ENCODE measurements around the gene DTX4.

Gene DTX4

DNA sequence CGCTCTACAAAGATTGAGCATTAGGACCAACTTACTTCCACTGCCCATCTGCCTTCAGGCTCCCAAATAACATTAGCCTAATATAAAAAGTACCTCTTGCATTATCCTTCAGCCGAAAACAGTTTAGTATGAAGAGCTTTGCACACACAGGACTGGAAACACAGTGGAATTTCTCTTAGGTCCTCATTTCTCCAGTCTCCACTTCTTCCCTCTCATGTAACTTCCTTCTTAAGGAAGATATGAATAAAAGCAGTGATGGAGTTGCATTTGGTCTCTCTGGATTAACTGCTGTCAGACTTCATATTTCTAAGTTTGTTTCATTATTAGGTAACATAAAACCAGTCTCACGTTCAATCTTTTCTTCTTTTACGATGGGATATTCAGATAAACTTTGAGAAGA, 46.4 kb downstream of the DTX4 start:
- TF ChIP-seq CTCF (IDR thresholded peaks at IDR 0.05; ENCODE audit: low read depth, low read length), result no peak
- H3K27me3 ChIP-seq, result no peaks in the 10 kb centered on the region
- H3K4me1 ChIP-seq, result no peaks in the 10 kb centered on the region
- H3K9me3 ChIP-seq, result no peaks in the 10 kb centered on the region
- DNase-seq, result no peak
- H3K4me3 ChIP-seq (ENCODE audit: low read depth, low read length), result no peak overlapping the region
- no peaks in the 10 kb centered on the region for H3K36me3 ChIP-seq

- no peak overlapping the region for H3K4me3 ChIP-seq (ENCODE audit: low read depth, low read length)
- no peak for DNase-seq
- no peaks in the 10 kb centered on the region for H3K36me3 ChIP-seq
- no peaks in the 10 kb centered on the region for H3K9me3 ChIP-seq
- TF ChIP-seq CTCF (IDR thresholded peaks at IDR 0.05; ENCODE audit: low read depth, low read length), result no peak
- H3K27me3 ChIP-seq, result no peaks in the 10 kb centered on the region
- no peaks in the 10 kb centered on the region for H3K4me1 ChIP-seq
Measured at GRCh38 chr11:59218893-59219292, 47.0 kb downstream of the DTX4 start.

GRCh38 chr11:59219836-59220235, 47.9 kb downstream of the DTX4 start:
- no peaks in the 10 kb centered on the region for H3K36me3 ChIP-seq
- H3K4me1 ChIP-seq, result no peaks in the 10 kb centered on the region
- no peaks in the 10 kb centered on the region for H3K27me3 ChIP-seq
- no peak for DNase-seq
- no peak for TF ChIP-seq CTCF (IDR thresholded peaks at IDR 0.05; ENCODE audit: low read depth, low read length)
- H3K4me3 ChIP-seq (ENCODE audit: low read depth, low read length), result no peak overlapping the region
- H3K9me3 ChIP-seq, result no peaks in the 10 kb centered on the region

GRCh38 chr11:59221441-59221840, 49.5 kb downstream of the DTX4 start:
- H3K4me1 ChIP-seq, result no peaks in the 10 kb centered on the region
- H3K9me3 ChIP-seq, result no peaks in the 10 kb centered on the region
- no peak for TF ChIP-seq CTCF (IDR thresholded peaks at IDR 0.05; ENCODE audit: low read depth, low read length)
- no peaks in the 10 kb centered on the region for H3K36me3 ChIP-seq
- DNase-seq, result no peak
- no peak overlapping the region for H3K4me3 ChIP-seq (ENCODE audit: low read depth, low read length)
- no peaks in the 10 kb centered on the region for H3K27me3 ChIP-seq

GRCh38 chr11:59222464-59223060, 50.6 kb downstream of the DTX4 start:
- no peak for DNase-seq
- Histone ChIP-seq H3K36me3 (no peaks in the 10 kb centered on the region), H3K4me3 (ENCODE audit: low read depth, low read length) (no peak overlapping the region), H3K4me1 (no peaks in the 10 kb centered on the region), H3K27me3 (no peaks in the 10 kb centered on the region), H3K9me3 (no peaks in the 10 kb centered on the region)
- no peak for TF ChIP-seq CTCF (IDR thresholded peaks at IDR 0.05; ENCODE audit: low read depth, low read length)

DNA sequence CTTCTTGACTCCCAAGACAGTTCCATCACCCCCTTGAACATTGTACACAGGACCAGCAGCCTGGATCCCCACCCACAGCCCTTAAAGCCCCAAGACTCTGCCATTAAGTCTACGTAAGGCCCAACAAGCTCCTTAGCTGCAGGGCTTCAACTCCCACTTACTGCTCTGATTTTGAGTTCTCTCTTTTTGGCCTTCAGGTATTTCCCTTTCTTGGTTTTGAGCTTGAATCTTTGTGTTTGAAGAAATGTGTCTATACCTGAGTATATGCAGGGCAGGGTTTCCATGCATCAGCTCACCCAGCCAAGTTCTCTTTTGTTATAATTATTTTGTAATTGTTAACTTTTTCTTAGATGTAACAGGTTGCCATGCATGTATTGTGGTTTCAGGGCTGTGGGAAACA, 51.2 kb downstream of the DTX4 start:
- DNase-seq, result no peak
- Histone ChIP-seq H3K4me1 (no peaks in the 10 kb centered on the region), H3K27me3 (no peaks in the 10 kb centered on the region), H3K36me3 (no peaks in the 10 kb centered on the region), H3K9me3 (no peaks in the 10 kb centered on the region), H3K4me3 (ENCODE audit: low read depth, low read length) (no peak overlapping the region)
- TF ChIP-seq CTCF (IDR thresholded peaks at IDR 0.05; ENCODE audit: low read depth, low read length), result no peak
